Measurements from ENCODE around the gene ZNF385B.

- TF ChIP-seq POLR2A (IDR thresholded peaks at IDR 0.05) (no peak), CTCF (IDR thresholded peaks at IDR 0.05) (no peak)
Observed at GRCh38 chr2:179701524-179702110, 159.8 kb downstream of the ZNF385B start.

Measured in stomach (tissue), 4 donors.